ENCODE data around the gene BET1. TPM values are rescaled to one million over a fixed set of nuclear protein-coding genes. Genes with fewer than 3 reads are reported as not detected.

Gene BET1
- total RNA-seq, 1 donor from 2014 or later = 19.3 TPM

GRCh38 chr7:94012746-94013145 lies 8.6 kb upstream of the BET1 start:
- DNase-seq (ENCODE audit: low read depth, low spot score) = no peak

DNA sequence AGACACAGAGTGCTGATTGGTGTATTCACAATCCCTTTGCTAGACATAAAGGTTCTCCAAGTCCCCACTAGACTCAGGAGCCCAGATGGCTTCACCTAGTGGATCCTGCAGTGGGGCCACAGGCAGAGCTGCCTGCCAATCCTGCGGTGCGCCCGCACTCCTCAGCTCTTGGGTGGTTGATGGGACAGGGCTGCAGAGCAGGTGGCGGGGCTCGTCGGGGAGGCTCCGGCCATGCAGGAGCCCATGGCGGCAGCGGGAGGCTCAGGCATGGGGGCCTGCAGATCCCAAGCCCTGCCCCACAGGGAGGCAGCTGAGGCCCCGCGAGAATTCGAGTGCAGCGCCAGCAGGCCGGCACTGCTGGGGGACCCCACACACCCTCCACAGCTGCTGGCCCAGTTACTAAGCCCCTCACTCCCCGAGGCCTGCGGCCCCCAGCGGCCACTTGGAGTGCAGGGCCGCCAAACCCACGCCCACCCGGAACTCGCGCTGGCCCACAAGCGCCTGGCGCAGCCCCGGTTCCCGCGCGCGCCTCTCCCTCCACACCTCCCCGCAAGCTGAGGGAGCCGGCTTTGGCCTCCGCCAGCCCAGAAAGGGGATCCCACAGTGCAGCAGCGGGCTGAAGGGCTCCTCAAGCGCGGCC lies 7.7 kb upstream of the BET1 start:
- DNase-seq (ENCODE audit: low read depth, low spot score) = no peak

DNA sequence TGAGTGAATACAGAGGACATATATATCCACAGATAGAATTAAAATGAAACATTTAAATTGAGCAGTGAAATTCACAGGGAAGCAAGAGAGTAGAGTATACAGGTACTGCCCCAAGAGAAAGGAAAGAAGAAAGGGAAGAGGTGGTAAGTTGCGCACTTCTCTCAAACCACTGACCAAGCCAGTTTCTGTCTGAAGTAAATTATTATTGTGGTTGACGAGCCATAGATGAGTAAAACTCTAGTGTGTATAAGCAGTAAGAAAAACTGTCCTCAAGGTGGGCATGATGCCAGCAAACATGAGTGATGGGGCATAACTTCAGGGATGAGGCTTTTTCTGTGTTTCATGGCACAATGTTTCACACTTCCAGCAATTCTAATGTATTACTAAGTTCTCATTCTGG lies 4.4 kb upstream of the BET1 start:
- DNase-seq (ENCODE audit: low read depth, low spot score) = no peak

- DNase-seq (ENCODE audit: low read depth, low spot score) = no peak
Observed at GRCh38 chr7:94005753-94006152, 1.6 kb upstream of the BET1 start.

- no peak for DNase-seq (ENCODE audit: low read depth, low spot score)
Observed at GRCh38 chr7:94003446-94004023, 620 bp downstream of the BET1 start.

- DNase-seq (ENCODE audit: low read depth, low spot score) = no peak
Observed at GRCh38 chr7:94001396-94001795, 2.8 kb downstream of the BET1 start.

DNA sequence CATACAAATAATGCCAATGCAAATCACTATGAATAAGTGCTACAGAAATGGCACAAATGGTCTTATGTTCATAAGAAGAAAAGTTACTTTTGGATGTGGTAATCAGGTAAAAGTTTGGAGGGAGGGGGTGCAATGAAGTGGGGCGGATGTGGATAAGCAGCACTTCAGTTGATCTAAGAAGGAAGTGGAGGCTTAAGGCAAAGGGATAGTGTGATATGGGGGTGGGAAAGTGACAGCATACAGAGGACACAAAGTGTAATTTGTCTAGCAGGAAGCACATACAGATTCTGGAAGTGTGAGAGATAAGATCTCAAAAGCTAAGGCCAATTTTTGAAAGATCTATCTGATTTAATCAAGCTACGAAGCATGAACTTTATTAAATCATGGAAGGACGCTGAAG lies 6.3 kb downstream of the BET1 start:
- no peak for DNase-seq (ENCODE audit: low read depth, low spot score)

DNA sequence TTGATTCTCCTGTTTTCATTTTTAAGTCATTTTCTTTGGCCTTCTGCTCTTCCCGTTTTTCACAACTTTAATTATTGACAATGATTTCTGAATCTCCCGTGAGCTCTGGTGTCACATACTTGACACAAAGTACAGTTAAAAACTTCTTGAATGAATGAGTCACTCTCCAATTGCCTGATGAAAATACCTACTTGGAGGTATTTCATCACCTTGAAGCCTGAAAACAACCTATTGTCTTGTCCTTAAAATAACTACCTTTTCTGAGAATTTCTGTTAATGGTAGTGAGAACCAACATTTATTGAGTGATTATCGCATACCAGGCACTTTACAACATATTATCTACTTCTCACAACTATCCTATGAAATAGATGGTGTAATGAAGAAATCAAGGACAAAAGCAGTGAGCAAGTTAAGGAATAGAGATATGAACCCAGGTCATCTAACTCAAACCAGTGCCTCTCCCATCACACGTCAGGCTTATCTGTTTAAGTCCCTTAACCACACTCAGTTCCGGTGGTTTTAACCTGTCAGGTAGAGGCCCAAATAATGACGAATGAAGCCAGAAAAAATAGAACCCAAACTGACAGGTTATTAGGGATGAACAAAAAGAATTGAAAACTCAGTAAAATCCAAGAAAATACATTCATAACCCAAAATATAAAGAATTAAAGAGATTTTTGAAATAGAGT lies 11.6 kb downstream of the BET1 start:
- DNase-seq (ENCODE audit: low read depth, low spot score) = no peak

- DNase-seq (ENCODE audit: low read depth, low spot score) = no peak
Observed at GRCh38 chr7:93987297-93987696, 16.9 kb downstream of the BET1 start.

GRCh38 chr7:93985101-93985500 lies 19.1 kb downstream of the BET1 start:
- DNase-seq (ENCODE audit: low read depth, low spot score) = no peak

DNA sequence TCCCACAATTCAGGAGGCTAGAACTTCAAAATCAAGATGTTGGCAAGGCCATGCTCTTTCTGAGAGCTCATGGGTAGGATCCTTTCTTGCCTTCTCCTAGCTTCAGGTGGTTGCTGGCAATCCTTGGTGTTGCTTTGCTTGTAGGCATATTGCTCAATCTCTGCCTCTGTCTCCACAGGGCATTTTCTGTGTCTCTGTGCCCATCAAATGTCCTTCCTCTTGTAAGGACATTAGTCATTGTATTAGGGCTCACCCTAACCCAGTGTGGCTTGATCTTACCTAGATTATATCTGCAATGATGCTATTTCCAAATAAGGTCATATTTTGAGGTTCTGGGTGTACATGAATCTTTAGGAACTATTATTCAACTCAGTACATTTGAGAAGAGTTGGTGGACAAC lies 20.1 kb downstream of the BET1 start:
- DNase-seq (ENCODE audit: low read depth, low spot score) = no peak

- DNase-seq (ENCODE audit: low read depth, low spot score) = no peak
Observed at GRCh38 chr7:93981480-93981874, 22.7 kb downstream of the BET1 start.

- DNase-seq (ENCODE audit: low read depth, low spot score) = no peak
Observed at GRCh38 chr7:93980744-93981479, 23.2 kb downstream of the BET1 start.

- no peak for DNase-seq (ENCODE audit: low read depth, low spot score)
Observed at GRCh38 chr7:93977211-93977950, 26.8 kb downstream of the BET1 start.

DNA sequence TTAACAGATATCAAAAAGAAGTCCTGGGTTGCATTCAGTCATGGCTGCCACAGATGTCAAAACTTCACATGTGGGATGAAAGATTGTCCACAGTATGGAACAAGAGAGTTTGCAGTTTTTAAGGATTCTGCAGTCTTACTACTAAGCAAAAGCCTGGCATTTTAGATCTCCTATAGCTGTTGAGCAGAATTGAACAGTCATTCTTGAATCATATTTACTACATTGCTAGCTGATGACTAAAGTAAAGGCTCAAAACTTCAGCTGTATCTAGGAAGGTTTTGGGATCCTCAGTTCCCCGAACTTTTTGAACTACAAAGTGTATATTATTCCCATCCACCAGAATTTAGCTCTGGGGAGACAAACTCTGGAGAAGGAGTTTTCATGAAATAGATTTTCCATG lies 31.0 kb downstream of the BET1 start:
- no peak for DNase-seq (ENCODE audit: low read depth, low spot score)

DNA sequence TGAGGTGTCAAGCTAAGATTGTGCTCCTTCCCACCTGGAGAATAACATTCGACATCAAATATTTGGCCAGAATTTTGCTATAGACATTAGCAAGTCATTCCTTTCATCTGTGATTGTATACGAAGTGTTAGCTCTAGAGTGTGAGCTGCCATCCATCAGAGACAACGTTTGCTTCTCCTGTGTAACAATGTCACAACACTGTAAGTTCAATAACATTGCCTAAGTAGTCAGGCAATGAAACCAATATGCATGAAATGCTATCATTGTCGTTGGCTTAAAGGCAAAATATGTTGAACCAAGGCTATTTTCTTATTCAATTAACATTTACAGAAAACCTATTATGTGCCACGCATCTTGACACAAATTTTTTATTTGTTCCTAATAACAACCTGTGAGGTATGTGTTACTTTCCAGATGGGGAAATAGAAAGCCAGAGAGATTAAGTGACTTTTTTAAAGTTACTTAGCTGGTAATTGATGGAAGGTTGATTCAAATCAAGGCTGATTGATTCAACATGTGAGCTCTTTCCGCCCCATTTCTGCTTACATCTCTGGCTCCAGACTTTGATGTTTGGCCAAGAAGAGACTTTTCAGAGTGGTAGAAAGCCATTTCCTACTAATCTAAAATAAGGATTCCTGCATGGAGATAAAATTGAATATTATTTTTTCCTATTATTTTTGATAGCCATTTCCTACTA lies 32.0 kb downstream of the BET1 start:
- DNase-seq (ENCODE audit: low read depth, low spot score) = no peak

GRCh38 chr7:93968911-93969620 lies 35.1 kb downstream of the BET1 start:
- DNase-seq (ENCODE audit: low read depth, low spot score) = no peak

DNA sequence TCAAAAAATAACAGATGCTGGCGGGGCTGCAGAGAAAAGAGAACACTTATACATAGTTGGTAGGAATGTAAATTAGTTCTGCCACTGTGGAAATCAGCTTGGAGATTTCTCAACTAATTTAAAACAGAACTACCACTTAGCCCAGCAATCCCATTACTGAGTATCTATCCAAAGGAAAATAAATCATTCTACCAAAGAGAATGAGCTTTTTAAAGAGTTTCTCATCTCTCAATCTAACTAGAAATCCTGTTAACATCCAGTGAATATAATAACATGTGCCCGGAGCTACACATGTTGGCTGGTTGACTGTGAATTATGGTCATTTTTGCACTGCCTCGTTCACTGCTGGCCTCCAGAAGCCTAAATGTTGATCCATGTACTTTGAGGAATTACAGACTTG lies 39.3 kb downstream of the BET1 start:
- no peak for DNase-seq (ENCODE audit: low read depth, low spot score)

DNA sequence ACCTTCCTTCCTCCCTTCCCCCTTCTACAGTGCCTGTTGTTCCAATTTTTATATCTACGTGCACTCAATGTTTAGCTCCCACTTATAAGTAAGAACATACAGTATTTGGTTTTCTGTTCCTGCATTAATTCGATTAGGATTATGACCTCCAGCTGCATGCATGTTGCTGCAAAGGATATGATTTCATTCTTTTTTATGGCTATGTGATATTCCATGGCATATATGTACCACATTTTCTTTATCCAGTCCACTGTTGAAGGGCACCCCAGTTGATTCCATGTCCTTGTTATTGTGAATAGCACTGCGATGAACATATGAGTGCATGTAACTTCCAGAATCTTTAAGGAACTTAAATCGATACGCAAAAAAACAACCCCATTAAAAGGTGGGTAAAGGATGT lies 39.9 kb downstream of the BET1 start:
- no peak for DNase-seq (ENCODE audit: low read depth, low spot score)

- no peak for DNase-seq (ENCODE audit: low read depth, low spot score)
Observed at GRCh38 chr7:93960986-93961385, 43.2 kb downstream of the BET1 start.
